Keratinocyte (primary cell): ENCODE results near the gene CENPA. TPM values are rescaled to one million over a fixed set of nuclear protein-coding genes. Genes with fewer than 3 reads are reported as not detected.

Source experiments
- DNase-seq: peaks from one replicate; pipeline ENCODE4 v3.0.0-alpha.2; 2011; ENCODE audit warnings: low read depth, missing footprints, low spot score
- FAIRE-seq: peaks from 2 replicates; lab custom pipeline; 2011; peaks lifted over from hg19 to GRCh38; lab: Jason Lieb, UNC
- H2AFZ ChIP-seq: 2 replicates; pipeline ENCODE4 v1.6.0; 2012; ENCODE audit warnings: low read length, control low read depth, inconsistent platforms; ENCODE audit not compliant: control insufficient read depth
- H3K27ac ChIP-seq: 2 replicates; pipeline ENCODE4 v1.5.1; 2011; ENCODE audit warnings: low read length; ENCODE audit not compliant: control insufficient read depth, insufficient read depth
- H3K27me3 ChIP-seq: 3 replicates; pipeline ENCODE4 v1.6.0; 2011; ENCODE audit warnings: low read length; ENCODE audit not compliant: control insufficient read depth, insufficient read depth; ENCODE audit errors: extremely low read depth
- H3K36me3 ChIP-seq, 2 experiments: 2 replicates in 1 of 2; 3 replicates in 1 of 2; pipeline ENCODE4 v1.5.1; 2011; ENCODE audit warnings: low read length in 2 of 2, mild to moderate bottlenecking in 1 of 2; ENCODE audit not compliant: control insufficient read depth in 2 of 2, insufficient read depth in 2 of 2; ENCODE audit errors: extremely low read depth in 1 of 2
- H3K4me1 ChIP-seq: 3 replicates; pipeline ENCODE4 v1.5.1; 2011; ENCODE audit warnings: low read length; ENCODE audit not compliant: control insufficient read depth, insufficient read depth; ENCODE audit errors: extremely low read depth
- H3K4me2 ChIP-seq: 3 replicates; pipeline ENCODE4 v1.6.0; 2011; ENCODE audit warnings: low read depth, low read length; ENCODE audit not compliant: control insufficient read depth, insufficient read depth; ENCODE audit errors: extremely low read depth
- H3K4me3 ChIP-seq, 3 experiments: fragments of 200-600 bp in 1 of 3; sonication (generic) in 1 of 3; 2 replicates in 2 of 3; 3 replicates in 1 of 3; pipeline ENCODE4 v1.5.1; 2011 to 2016; ENCODE audit warnings: low read length in 3 of 3, mild to moderate bottlenecking in 3 of 3, control low read depth in 2 of 3, inconsistent platforms in 1 of 3, low read depth in 1 of 3, mixed read lengths in 1 of 3, mixed run types in 1 of 3, moderate library complexity in 1 of 3; ENCODE audit not compliant: control insufficient read depth in 2 of 3, insufficient read depth in 2 of 3; ENCODE audit errors: extremely low read depth in 1 of 3
- H3K79me2 ChIP-seq: 2 replicates; pipeline ENCODE4 v1.6.0; 2012; ENCODE audit warnings: low read length; ENCODE audit not compliant: control insufficient read depth, insufficient read depth
- H3K9ac ChIP-seq: 3 replicates; pipeline ENCODE4 v1.6.0; 2011; ENCODE audit warnings: low read length; ENCODE audit not compliant: control insufficient read depth, insufficient read depth; ENCODE audit errors: extremely low read depth
- H3K9me1 ChIP-seq: 3 replicates; pipeline ENCODE4 v1.6.0; 2011; ENCODE audit warnings: low read length; ENCODE audit not compliant: control insufficient read depth, insufficient read depth; ENCODE audit errors: extremely low read depth
- H3K9me3 ChIP-seq: 2 replicates; pipeline ENCODE4 v1.5.1; 2012; ENCODE audit warnings: low read depth, low read length; ENCODE audit not compliant: control insufficient read depth
- H4K20me1 ChIP-seq: 3 replicates; pipeline ENCODE4 v1.6.0; 2011; ENCODE audit warnings: low read length; ENCODE audit not compliant: control insufficient read depth, insufficient read depth; ENCODE audit errors: extremely low read depth
- CTCF ChIP-seq, 3 experiments: IDR thresholded peaks in 1 of 3; conservative IDR thresholded peaks in 1 of 3; optimal IDR thresholded peaks in 1 of 3; 2 replicates in 2 of 3; 3 replicates in 1 of 3; pipeline versions ENCODE3 to v1.5.1; 2011; ENCODE audit warnings: low read length in 3 of 3, mild to moderate bottlenecking in 3 of 3, moderate library complexity in 2 of 3, control low read depth in 1 of 3, inconsistent platforms in 1 of 3; ENCODE audit not compliant: insufficient read depth in 2 of 3; ENCODE audit errors: extremely low read depth in 1 of 3
- EZH2 ChIP-seq: IDR thresholded peaks from one replicate; pipeline ENCODE4 v1.6.1; 2012; ENCODE audit warnings: inconsistent platforms, mild to moderate bottlenecking, low read length, moderate library complexity
- dilution Hi-C: fragments of 300-500 bp; cut with MboI; formaldehyde crosslinking; loops from one replicate; pipeline ENCODE4 v1.7.0; 2020; ENCODE audit warnings: low sequenced_read_pairs; ENCODE audit not compliant: extremely low pct_ligation_motif_present
- polyA plus RNA-seq, 5 experiments: library from polyadenylated mRNA; depleted of rRNA in 3 of 5; stranded (reverse) in 3 of 5; stranded (forward) in 1 of 5; unstranded in 1 of 5; fragments of >200 nt; gene quantifications; 1 replicate in 1 of 5; 2 replicates in 3 of 5; 3 replicates in 1 of 5; pipeline versions ENCODE4 v1.2.1 to v1.2.3, GENCODE V29; 2011 to 2012; ENCODE audit warnings: missing spikeins in 2 of 5, low read depth in 1 of 5, low replicate concordance in 1 of 5

Gene CENPA
- polyA plus RNA-seq, 1 donor (not counting 4 experiments of a cell fraction or from before 2014, with no cell fraction given): 12.4 TPM

GRCh38 chr2:26784570-26785234 lies 1.2 kb upstream of the CENPA start:
- FAIRE-seq (no peak), DNase-seq (no peak)
- TF ChIP-seq EZH2: no peak
- TF ChIP-seq CTCF (optimal IDR thresholded peaks at IDR 0.05 in 1 of 3, IDR thresholded peaks at IDR 0.05 in 1 of 3, conservative IDR thresholded peaks at IDR 0.05 in 1 of 3; ENCODE audit: extremely low read depth in 1 of 3, insufficient read depth in 2 of 3, low read length in 3 of 3): no peak
- Histone ChIP-seq H3K4me2 (peak overlapping the region; percentile 100), H3K27me3 (no peaks in the 10 kb centered on the region), H3K36me3 (peaks cover 9 to 20% of the 10 kb centered on the region in 2 experiments), H3K4me3 (peak overlapping the region in 2 of 3 experiments; percentile 70 to 85), H3K9me1 (no peaks in the 10 kb centered on the region), H4K20me1 (no peaks in the 10 kb centered on the region), H3K27ac (peak overlapping the region; percentile 87), H3K9ac (peak overlapping the region; percentile 74), H3K4me1 (peaks cover 12% of the 10 kb centered on the region), H3K9me3 (no peaks in the 10 kb centered on the region), H2AFZ (no peak overlapping the region), H3K79me2 (peaks cover 33% of the 10 kb centered on the region)
- dilution Hi-C loops: no loop called here

- H3K4me1 ChIP-seq: peaks cover 12% of the 10 kb centered on the region
- no peaks in the 10 kb centered on the region for H3K9me1 ChIP-seq
- peak overlapping the region; percentile 50 for H3K27ac ChIP-seq
- H2AFZ ChIP-seq: peak overlapping the region; percentile 82
- DNase-seq (no peak), FAIRE-seq (no peak)
- H3K79me2 ChIP-seq: peaks cover 42% of the 10 kb centered on the region
- peak overlapping the region; percentile 85 for H3K4me2 ChIP-seq
- no peaks in the 10 kb centered on the region for H4K20me1 ChIP-seq
- dilution Hi-C loops: no loop called here
- H3K36me3 ChIP-seq: peaks cover 0 to 9% of the 10 kb centered on the region in 2 experiments
- H3K4me3 ChIP-seq: peak overlapping the region; percentile 64 to 84 (median 76)
- H3K9ac ChIP-seq: peak overlapping the region; percentile 77
- H3K9me3 ChIP-seq: no peaks in the 10 kb centered on the region
- H3K27me3 ChIP-seq: no peaks in the 10 kb centered on the region
- TF ChIP-seq EZH2: no peak
- TF ChIP-seq CTCF (optimal IDR thresholded peaks at IDR 0.05 in 1 of 3, IDR thresholded peaks at IDR 0.05 in 1 of 3, conservative IDR thresholded peaks at IDR 0.05 in 1 of 3; ENCODE audit: extremely low read depth in 1 of 3, insufficient read depth in 2 of 3, low read length in 3 of 3): no peak
Observed at GRCh38 chr2:26786207-26787028, 562 bp downstream of the CENPA start.
